ENCODE measurements around the gene ALK. TPM values are rescaled to one million over a fixed set of nuclear protein-coding genes. Genes with fewer than 3 reads are reported as not detected.
A peak's percentile ranks its signal among the peaks of the same experiment; 100 is the strongest.

ALK gene
- total RNA-seq, 1 experiment from 2014 or later: 0.87 TPM

DNA sequence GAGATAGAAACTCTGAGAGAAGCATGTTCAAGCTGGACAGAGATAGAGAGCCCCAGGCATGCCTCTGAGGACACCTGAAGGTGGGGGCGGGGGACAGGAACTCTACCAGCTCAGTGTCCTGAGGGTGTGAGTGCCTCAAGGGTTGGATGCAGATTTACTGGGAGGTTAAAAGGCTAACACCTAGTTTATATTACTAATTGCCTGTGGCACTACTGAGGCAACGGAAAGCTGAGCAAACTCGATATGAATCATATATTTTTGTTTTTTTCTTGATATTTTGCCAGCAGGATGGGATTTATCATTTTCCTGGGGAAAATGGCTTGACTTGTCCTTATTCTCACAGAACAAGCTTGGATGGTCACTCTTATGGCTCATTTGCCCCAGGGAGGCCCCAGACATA is 319.5 kb downstream of the ALK start:
- Histone ChIP-seq H3K4me3 (ENCODE audit: low read length) (no peak overlapping the region), H3K9ac (ENCODE audit: low read length) (no peak overlapping the region), H3K9me2 (replicated peaks; ENCODE audit: low read length) (no peaks in the 10 kb centered on the region), H3K79me2 (ENCODE audit: low read length) (no peaks in the 10 kb centered on the region), H3K27ac (ENCODE audit: low read length) (no peak overlapping the region), H4K20me1 (ENCODE audit: low read length) (no peaks in the 10 kb centered on the region), H3K4me1 (ENCODE audit: insufficient read depth, low read length) (peaks cover 33% of the 10 kb centered on the region), H3K4me2 (ENCODE audit: low read length) (no peak overlapping the region), H2AFZ (ENCODE audit: low read length) (no peak overlapping the region), H3K36me3 (ENCODE audit: low read depth, low read length) (no peaks in the 10 kb centered on the region), H3F3A (ENCODE audit: low read length, unreplicated experiment) (no peaks in the 10 kb centered on the region), H3K27me3 (ENCODE audit: low read length) (no peaks in the 10 kb centered on the region), H3K9me3 (ENCODE audit: low read length) (no peaks in the 10 kb centered on the region)
- ChIA-PET CTCF (no interaction called here), POLR2A (ENCODE audit: unreplicated experiment) (no interaction called here)
- no peak for ATAC-seq
- intact Hi-C loops (cut with micrococcal nuclease): no loop called here
- no TSS peak for BruUV-seq (replicated peaks)
- TF ChIP-seq EZH2 (IDR thresholded peaks at IDR 0.05; ENCODE audit: low read length, unreplicated experiment) (no peak), CTCF (conservative IDR thresholded peaks at IDR 0.05; ENCODE audit: low read depth, low read length) (no peak), EZH2phosphoT487 (IDR thresholded peaks at IDR 0.05; ENCODE audit: borderline replicate concordance, low read length) (no peak)
- DNase-seq: peak; percentile 67

DNA sequence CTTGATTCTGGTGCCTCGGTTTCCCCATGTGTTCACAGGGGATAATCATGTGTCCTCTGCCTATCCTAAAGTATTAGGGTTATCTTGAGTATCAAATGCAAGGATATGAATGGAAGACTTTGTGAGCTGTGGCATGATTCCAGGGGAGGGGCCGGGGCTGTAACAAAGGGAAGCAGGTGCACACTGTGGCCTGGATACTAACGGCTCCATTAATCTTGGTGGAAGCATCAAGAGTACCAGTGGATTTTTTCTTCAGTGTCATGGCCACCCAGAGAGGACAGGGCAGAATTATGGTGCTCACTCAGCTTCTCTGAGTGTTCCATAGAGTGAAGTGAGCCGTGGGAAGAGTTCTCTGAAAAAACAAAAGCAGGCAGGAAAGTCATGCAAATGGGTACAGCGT is 320.1 kb downstream of the ALK start:
- H4K20me1 ChIP-seq (ENCODE audit: low read length): no peaks in the 10 kb centered on the region
- H3K4me2 ChIP-seq (ENCODE audit: low read length): no peak overlapping the region
- H3K4me3 ChIP-seq (ENCODE audit: low read length): no peak overlapping the region
- BruUV-seq (replicated peaks): no TSS peak
- ChIA-PET POLR2A (ENCODE audit: unreplicated experiment) (no interaction called here), CTCF (no interaction called here)
- no peaks in the 10 kb centered on the region for H3K27me3 ChIP-seq (ENCODE audit: low read length)
- H3K9me2 ChIP-seq (replicated peaks; ENCODE audit: low read length): no peaks in the 10 kb centered on the region
- intact Hi-C loops (cut with micrococcal nuclease): no loop called here
- H3K9me3 ChIP-seq (ENCODE audit: low read length): no peaks in the 10 kb centered on the region
- no peak overlapping the region for H3K27ac ChIP-seq (ENCODE audit: low read length)
- no peaks in the 10 kb centered on the region for H3K36me3 ChIP-seq (ENCODE audit: low read depth, low read length)
- ATAC-seq (no peak), DNase-seq (no peak)
- H3K4me1 ChIP-seq (ENCODE audit: insufficient read depth, low read length): peaks cover 27% of the 10 kb centered on the region
- no peaks in the 10 kb centered on the region for H3K79me2 ChIP-seq (ENCODE audit: low read length)
- H2AFZ ChIP-seq (ENCODE audit: low read length): no peak overlapping the region
- TF ChIP-seq EZH2phosphoT487 (IDR thresholded peaks at IDR 0.05; ENCODE audit: borderline replicate concordance, low read length) (no peak), CTCF (conservative IDR thresholded peaks at IDR 0.05; ENCODE audit: low read depth, low read length) (no peak), EZH2 (IDR thresholded peaks at IDR 0.05; ENCODE audit: low read length, unreplicated experiment) (no peak)
- H3K9ac ChIP-seq (ENCODE audit: low read length): no peak overlapping the region
- H3F3A ChIP-seq (ENCODE audit: low read length, unreplicated experiment): no peaks in the 10 kb centered on the region

DNA sequence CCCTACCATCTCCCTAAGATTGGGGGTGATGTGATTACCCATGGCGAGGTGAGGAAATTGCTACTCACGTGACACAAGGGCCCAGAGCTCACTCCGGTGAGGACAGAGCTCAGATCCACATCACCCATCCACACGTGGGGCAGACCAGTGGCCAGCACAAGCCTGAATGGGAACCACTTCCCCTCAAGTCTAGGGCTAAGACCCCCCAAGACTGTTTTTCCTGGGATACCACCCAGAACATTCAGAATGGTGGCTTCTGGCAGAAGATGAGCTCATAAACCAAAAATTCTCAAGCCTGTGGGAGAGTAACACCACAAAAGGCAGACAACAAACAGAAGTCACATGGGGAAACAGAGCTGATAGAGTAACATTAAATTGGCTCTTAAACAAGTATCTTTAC is 321.4 kb downstream of the ALK start:
- ChIA-PET POLR2A (ENCODE audit: unreplicated experiment) (no interaction called here), CTCF (no interaction called here)
- TF ChIP-seq EZH2 (IDR thresholded peaks at IDR 0.05; ENCODE audit: low read length, unreplicated experiment) (no peak), CTCF (conservative IDR thresholded peaks at IDR 0.05; ENCODE audit: low read depth, low read length) (no peak), EZH2phosphoT487 (IDR thresholded peaks at IDR 0.05; ENCODE audit: borderline replicate concordance, low read length) (no peak)
- Histone ChIP-seq H3F3A (ENCODE audit: low read length, unreplicated experiment) (no peaks in the 10 kb centered on the region), H4K20me1 (ENCODE audit: low read length) (no peaks in the 10 kb centered on the region), H3K4me1 (ENCODE audit: insufficient read depth, low read length) (peaks cover 14% of the 10 kb centered on the region), H3K79me2 (ENCODE audit: low read length) (no peaks in the 10 kb centered on the region), H3K4me3 (ENCODE audit: low read length) (no peak overlapping the region), H3K9me3 (ENCODE audit: low read length) (no peaks in the 10 kb centered on the region), H3K9ac (ENCODE audit: low read length) (no peak overlapping the region), H3K27me3 (ENCODE audit: low read length) (no peaks in the 10 kb centered on the region), H3K36me3 (ENCODE audit: low read depth, low read length) (no peaks in the 10 kb centered on the region), H3K9me2 (replicated peaks; ENCODE audit: low read length) (no peaks in the 10 kb centered on the region), H2AFZ (ENCODE audit: low read length) (no peak overlapping the region), H3K4me2 (ENCODE audit: low read length) (no peak overlapping the region), H3K27ac (ENCODE audit: low read length) (no peak overlapping the region)
- ATAC-seq (no peak), DNase-seq (no peak)
- no TSS peak for BruUV-seq (replicated peaks)
- intact Hi-C loops (cut with micrococcal nuclease): no loop called here
